Natural killer cell (primary cell): ENCODE results near the gene SPIRE1. TPM values are rescaled to one million over a fixed set of nuclear protein-coding genes. Genes with fewer than 3 reads are reported as not detected.
"Not testable (repeated sequence)": the region's sequence is repeated elsewhere in the genome, so short reads cannot be mapped to it uniquely, and the experiment has no call there.

Experiments used
- ATAC-seq, 3 donors: fragments of 150-1000 bp in 2 of 3; fragments of 200-7000 bp in 1 of 3; cut with Tn5 transposase; 1 replicate in 1 of 3; 2 replicates in 2 of 3; pipeline ENCODE4 v1.10.0; 2021; ENCODE audit warnings: mild to moderate bottlenecking in 2 of 3, moderate library complexity in 2 of 3
- DNase-seq, 2 donors: peaks; one replicate each; pipeline versions ENCODE4 v3.0.0 to v3.0.0-alpha.2; 2013 to 2021; ENCODE audit warnings: mixed read lengths in 1 of 2
- H3K27ac ChIP-seq: one replicate; pipeline ENCODE4 v1.5.1; 2013; ENCODE audit warnings: mild to moderate bottlenecking, low read length
- H3K27me3 ChIP-seq: one replicate; pipeline ENCODE4 v1.6.1; 2013; ENCODE audit warnings: low read length; ENCODE audit not compliant: control insufficient read depth, insufficient read depth
- H3K36me3 ChIP-seq: one replicate; pipeline ENCODE4 v1.6.1; 2013; ENCODE audit warnings: low read length; ENCODE audit not compliant: control insufficient read depth, insufficient read depth
- H3K4me1 ChIP-seq: one replicate; pipeline ENCODE4 v1.6.1; 2013; ENCODE audit warnings: low read length; ENCODE audit not compliant: control insufficient read depth, insufficient read depth
- H3K4me3 ChIP-seq: one replicate; pipeline ENCODE4 v1.5.1; 2013; ENCODE audit warnings: low read length
- H3K9me3 ChIP-seq: one replicate; pipeline ENCODE4 v1.6.1; 2013; ENCODE audit warnings: low read length; ENCODE audit not compliant: control insufficient read depth, insufficient read depth
- H3K27ac Mint-ChIP-seq, 2 donors: one replicate each; pipeline ENCODE4 v1.8.0; 2022; ENCODE audit warnings: mild to moderate bottlenecking in 2 of 2, mixed read lengths in 2 of 2, moderate library complexity in 1 of 2
- H3K27me3 Mint-ChIP-seq, 2 donors: one replicate each; pipeline ENCODE4 v1.8.0; 2022; ENCODE audit warnings: low read depth in 2 of 2, mixed read lengths in 2 of 2
- H3K36me3 Mint-ChIP-seq: one replicate; pipeline ENCODE4 v1.8.0; 2022; ENCODE audit warnings: mixed read lengths
- H3K4me1 Mint-ChIP-seq, 2 donors: one replicate each; pipeline ENCODE4 v1.8.0; 2022; ENCODE audit warnings: mixed read lengths in 2 of 2
- H3K4me3 Mint-ChIP-seq: one replicate; pipeline ENCODE4 v1.8.0; 2022; ENCODE audit warnings: mild to moderate bottlenecking, moderate library complexity, mixed read lengths
- H3K9me3 Mint-ChIP-seq, 2 donors: one replicate each; pipeline ENCODE4 v1.8.0; 2022; ENCODE audit warnings: mixed read lengths in 2 of 2
- CTCF ChIP-seq: fragments of 200-600 bp; IDR thresholded peaks from one replicate; pipeline ENCODE4 v1.8.0; 2022; ENCODE audit warnings: antibody characterized with exemption
- WGBS: methylation state at CpG from one replicate; pipeline ENCODE4 v1.1.7; 2013; ENCODE audit warnings: missing lambda C conversion rate; ENCODE audit not compliant: insufficient coverage; 5-methylcytosine and 5-hydroxymethylcytosine counted together
- intact Hi-C: fragments of 100-400 bp; cut with micrococcal nuclease; formaldehyde crosslinking; loops from one replicate; pipeline ENCODE4 v1.14.2; 2022
- total RNA-seq, 4 donors: library from RNA; stranded (reverse); fragments of 120-200 nt in 1 of 4; gene quantifications; one replicate each; pipeline versions ENCODE4 v1.2.3 to v1.2.4, GENCODE V29; 2013 to 2022

SPIRE1 gene
- total RNA-seq, 3 donors from 2014 or later (not counting 1 experiment from before 2014, with no cell fraction given), result 4.8 to 6.7 (median 5.4) TPM

GRCh38 chr18:12564861-12565260, 93.0 kb downstream of the SPIRE1 start:
- Mint-ChIP-seq H3K27ac (no peak overlapping the region), H3K36me3 (no peaks in the 10 kb centered on the region), H3K9me3 (no peaks in the 10 kb centered on the region), H3K4me3 (no peak overlapping the region), H3K27me3 (peaks cover 11 to 12% of the 10 kb centered on the region in 2 donors), H3K4me1 (no peaks in the 10 kb centered on the region)
- 70% methylated on average over 1 of the region's 1 CpG for WGBS
- Histone ChIP-seq H3K4me3 (no peak overlapping the region), H3K4me1 (no peaks in the 10 kb centered on the region), H3K27me3 (no peaks in the 10 kb centered on the region), H3K27ac (no peak overlapping the region), H3K9me3 (no peaks in the 10 kb centered on the region), H3K36me3 (no peaks in the 10 kb centered on the region)
- TF ChIP-seq CTCF, result no peak
- DNase-seq, result no peak
- intact Hi-C loops, result no loop called here
- no peak for ATAC-seq

- intact Hi-C loops, result no loop called here
- Mint-ChIP-seq H3K27ac (no peak overlapping the region), H3K9me3 (no peaks in the 10 kb centered on the region), H3K27me3 (peaks cover 11% of the 10 kb centered on the region in 2 donors), H3K4me1 (no peaks in the 10 kb centered on the region), H3K36me3 (no peaks in the 10 kb centered on the region), H3K4me3 (no peak overlapping the region)
- H3K27me3 ChIP-seq, result no peaks in the 10 kb centered on the region
- H3K36me3 ChIP-seq, result no peaks in the 10 kb centered on the region
- no peak for TF ChIP-seq CTCF
- DNase-seq (no peak), ATAC-seq (no peak)
- WGBS, result 97% methylated on average over 2 of the region's 2 CpGs
- H3K27ac ChIP-seq, result no peak overlapping the region
- no peaks in the 10 kb centered on the region for H3K9me3 ChIP-seq
- H3K4me3 ChIP-seq, result no peak overlapping the region
- no peaks in the 10 kb centered on the region for H3K4me1 ChIP-seq
Measured at GRCh38 chr18:12564378-12564777, 93.5 kb downstream of the SPIRE1 start.

- H3K4me3 Mint-ChIP-seq, H3K4me1 ChIP-seq, H3K36me3 Mint-ChIP-seq, H3K4me1 Mint-ChIP-seq, H3K27ac Mint-ChIP-seq, H3K27ac ChIP-seq, H3K4me3 ChIP-seq, intact Hi-C loops, DNase-seq, H3K9me3 Mint-ChIP-seq, H3K9me3 ChIP-seq, H3K27me3 ChIP-seq, H3K36me3 ChIP-seq, ATAC-seq: not testable (repeated sequence)
- 95% methylated on average over 2 of the region's 6 CpGs for WGBS
- peaks cover 9 to 11% of the 10 kb centered on the region in 2 donors for H3K27me3 Mint-ChIP-seq
Measured at GRCh38 chr18:12560600-12560999, 97.3 kb downstream of the SPIRE1 start.

- intact Hi-C loops, result no loop called here
- Mint-ChIP-seq H3K36me3 (no peaks in the 10 kb centered on the region), H3K9me3 (peaks cover 0 to 6% of the 10 kb centered on the region in 2 donors), H3K27ac (no peak overlapping the region), H3K4me3 (no peak overlapping the region), H3K4me1 (peaks cover 8 to 13% of the 10 kb centered on the region in 2 donors), H3K27me3 (peaks cover 3% of the 10 kb centered on the region in 2 donors)
- Histone ChIP-seq H3K9me3 (no peaks in the 10 kb centered on the region), H3K27me3 (no peaks in the 10 kb centered on the region), H3K4me1 (no peaks in the 10 kb centered on the region), H3K36me3 (no peaks in the 10 kb centered on the region), H3K27ac (no peak overlapping the region), H3K4me3 (no peak overlapping the region)
- 93% methylated on average over 24 of the region's 24 CpGs for WGBS
- DNase-seq (no peak), ATAC-seq (no peak)
- TF ChIP-seq CTCF, result no peak
Measured at GRCh38 chr18:12559319-12559718, 98.6 kb downstream of the SPIRE1 start.
